RWPE1 (cell line): ENCODE data around the gene PDPN.

ENCODE experiments used
- CTCF ChIA-PET: fragments of 350-600 bp; sonication (Branson Sonifier 250); formaldehyde crosslinking; extraction: SDS; loops from one replicate; lab custom pipeline; 2021; lab: Yijun Ruan, JAX
- POLR2A ChIA-PET: fragments of 400-600 bp; formaldehyde crosslinking; extraction: SDS; loops from one replicate; lab custom pipeline; 2020; ENCODE audit warnings: antibody characterized with exemption; ENCODE audit not compliant: low non-redundant PET; lab: Yijun Ruan, JAX
- DNase-seq: peaks from one replicate; pipeline ENCODE4 v3.0.0; 2012; ENCODE audit warnings: low spot score
- H3K27ac ChIP-seq: fragments of 450-650 bp; 2 replicates; pipeline ENCODE4 v1.5.1; 2017
- CTCF ChIP-seq: fragments of 450-650 bp; conservative IDR thresholded peaks from 2 replicates; pipeline ENCODE4 v1.5.1; 2017; ENCODE audit warnings: low read depth, mild to moderate bottlenecking

PDPN gene

GRCh38 chr1:13646521-13646920 is 62.9 kb downstream of the PDPN start:
- POLR2A ChIA-PET = no interaction called here
- H3K27ac ChIP-seq = no peak overlapping the region
- DNase-seq = no peak
- no peak for TF ChIP-seq CTCF
- CTCF ChIA-PET = interaction anchor here (1.7 kb wide), 1 partner anchor 27 kb away, joined by 4 read pairs; no protein-coding TSS in a partner anchor

GRCh38 chr1:13651279-13651678 is 67.6 kb downstream of the PDPN start:
- no peak overlapping the region for H3K27ac ChIP-seq
- POLR2A ChIA-PET = no interaction called here
- TF ChIP-seq CTCF = no peak
- no peak for DNase-seq
- CTCF ChIA-PET = no interaction called here

- CTCF ChIA-PET = no interaction called here
- no peak for TF ChIP-seq CTCF
These were observed 68.6 kb downstream of the PDPN start for GRCh38 chr1:13652238-13652637.

GRCh38 chr1:13661539-13661938 is 77.9 kb downstream of the PDPN start:
- POLR2A ChIA-PET = no interaction called here
- CTCF ChIA-PET = no interaction called here
- DNase-seq = peak; percentile 65

More at GRCh38 chr1:13652238-13652637, 68.6 kb downstream of the PDPN start:
- POLR2A ChIA-PET = no interaction called here
- H3K27ac ChIP-seq = no peak overlapping the region
- DNase-seq = no peak

GRCh38 chr1:13662493-13662892 is 78.9 kb downstream of the PDPN start:
- no peak for DNase-seq
- ChIA-PET CTCF (interaction anchor here (0.6 to 0.7 kb wide), 2 partner anchors 25 to 357 kb away, joined by 5 to 7 read pairs; no protein-coding TSS in a partner anchor), POLR2A (no interaction called here)
- TF ChIP-seq CTCF = no peak
- H3K27ac ChIP-seq = no peak overlapping the region

More at GRCh38 chr1:13661539-13661938, 77.9 kb downstream of the PDPN start:
- peak overlapping the region; percentile 32; the same call in 1 of the 2 replicates for H3K27ac ChIP-seq
- no peak for TF ChIP-seq CTCF

- ChIA-PET CTCF (interaction anchor here (0.7 to 1.2 kb wide), 2 partner anchors 9 to 165 kb away, joined by 3 read pairs; no protein-coding TSS in a partner anchor), POLR2A (no interaction called here)
- TF ChIP-seq CTCF = no peak
- peak overlapping the region; percentile 69 for H3K27ac ChIP-seq
- no peak for DNase-seq
These were observed 80.3 kb downstream of the PDPN start for GRCh38 chr1:13663969-13664368.
